Measurements from ENCODE around the gene LYPD3. TPM values are rescaled to one million over a fixed set of nuclear protein-coding genes. Genes with fewer than 3 reads are reported as not detected.

Gene LYPD3
- total and polyA plus RNA-seq, 2 experiments from 2014 or later = 3.3 to 4.6 TPM

DNA sequence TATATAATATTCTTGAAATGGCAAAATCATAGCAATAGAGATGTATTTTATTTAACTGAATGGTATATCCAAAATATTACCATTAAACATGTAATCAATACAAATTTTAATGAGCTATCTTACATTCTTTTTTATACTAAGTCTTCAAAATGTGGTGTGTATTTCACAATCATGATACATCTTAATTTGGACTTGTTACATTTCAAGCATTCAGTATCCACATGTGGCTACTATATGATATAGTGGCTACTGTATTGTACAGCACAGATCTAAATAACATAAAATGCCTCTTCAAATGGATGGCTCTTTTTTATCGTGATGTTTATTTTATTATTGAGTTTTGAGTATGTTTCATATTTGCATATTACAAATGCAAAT lies 42.7 kb downstream of the LYPD3 start (continued):
- TF ChIP-seq, protein P1, sequence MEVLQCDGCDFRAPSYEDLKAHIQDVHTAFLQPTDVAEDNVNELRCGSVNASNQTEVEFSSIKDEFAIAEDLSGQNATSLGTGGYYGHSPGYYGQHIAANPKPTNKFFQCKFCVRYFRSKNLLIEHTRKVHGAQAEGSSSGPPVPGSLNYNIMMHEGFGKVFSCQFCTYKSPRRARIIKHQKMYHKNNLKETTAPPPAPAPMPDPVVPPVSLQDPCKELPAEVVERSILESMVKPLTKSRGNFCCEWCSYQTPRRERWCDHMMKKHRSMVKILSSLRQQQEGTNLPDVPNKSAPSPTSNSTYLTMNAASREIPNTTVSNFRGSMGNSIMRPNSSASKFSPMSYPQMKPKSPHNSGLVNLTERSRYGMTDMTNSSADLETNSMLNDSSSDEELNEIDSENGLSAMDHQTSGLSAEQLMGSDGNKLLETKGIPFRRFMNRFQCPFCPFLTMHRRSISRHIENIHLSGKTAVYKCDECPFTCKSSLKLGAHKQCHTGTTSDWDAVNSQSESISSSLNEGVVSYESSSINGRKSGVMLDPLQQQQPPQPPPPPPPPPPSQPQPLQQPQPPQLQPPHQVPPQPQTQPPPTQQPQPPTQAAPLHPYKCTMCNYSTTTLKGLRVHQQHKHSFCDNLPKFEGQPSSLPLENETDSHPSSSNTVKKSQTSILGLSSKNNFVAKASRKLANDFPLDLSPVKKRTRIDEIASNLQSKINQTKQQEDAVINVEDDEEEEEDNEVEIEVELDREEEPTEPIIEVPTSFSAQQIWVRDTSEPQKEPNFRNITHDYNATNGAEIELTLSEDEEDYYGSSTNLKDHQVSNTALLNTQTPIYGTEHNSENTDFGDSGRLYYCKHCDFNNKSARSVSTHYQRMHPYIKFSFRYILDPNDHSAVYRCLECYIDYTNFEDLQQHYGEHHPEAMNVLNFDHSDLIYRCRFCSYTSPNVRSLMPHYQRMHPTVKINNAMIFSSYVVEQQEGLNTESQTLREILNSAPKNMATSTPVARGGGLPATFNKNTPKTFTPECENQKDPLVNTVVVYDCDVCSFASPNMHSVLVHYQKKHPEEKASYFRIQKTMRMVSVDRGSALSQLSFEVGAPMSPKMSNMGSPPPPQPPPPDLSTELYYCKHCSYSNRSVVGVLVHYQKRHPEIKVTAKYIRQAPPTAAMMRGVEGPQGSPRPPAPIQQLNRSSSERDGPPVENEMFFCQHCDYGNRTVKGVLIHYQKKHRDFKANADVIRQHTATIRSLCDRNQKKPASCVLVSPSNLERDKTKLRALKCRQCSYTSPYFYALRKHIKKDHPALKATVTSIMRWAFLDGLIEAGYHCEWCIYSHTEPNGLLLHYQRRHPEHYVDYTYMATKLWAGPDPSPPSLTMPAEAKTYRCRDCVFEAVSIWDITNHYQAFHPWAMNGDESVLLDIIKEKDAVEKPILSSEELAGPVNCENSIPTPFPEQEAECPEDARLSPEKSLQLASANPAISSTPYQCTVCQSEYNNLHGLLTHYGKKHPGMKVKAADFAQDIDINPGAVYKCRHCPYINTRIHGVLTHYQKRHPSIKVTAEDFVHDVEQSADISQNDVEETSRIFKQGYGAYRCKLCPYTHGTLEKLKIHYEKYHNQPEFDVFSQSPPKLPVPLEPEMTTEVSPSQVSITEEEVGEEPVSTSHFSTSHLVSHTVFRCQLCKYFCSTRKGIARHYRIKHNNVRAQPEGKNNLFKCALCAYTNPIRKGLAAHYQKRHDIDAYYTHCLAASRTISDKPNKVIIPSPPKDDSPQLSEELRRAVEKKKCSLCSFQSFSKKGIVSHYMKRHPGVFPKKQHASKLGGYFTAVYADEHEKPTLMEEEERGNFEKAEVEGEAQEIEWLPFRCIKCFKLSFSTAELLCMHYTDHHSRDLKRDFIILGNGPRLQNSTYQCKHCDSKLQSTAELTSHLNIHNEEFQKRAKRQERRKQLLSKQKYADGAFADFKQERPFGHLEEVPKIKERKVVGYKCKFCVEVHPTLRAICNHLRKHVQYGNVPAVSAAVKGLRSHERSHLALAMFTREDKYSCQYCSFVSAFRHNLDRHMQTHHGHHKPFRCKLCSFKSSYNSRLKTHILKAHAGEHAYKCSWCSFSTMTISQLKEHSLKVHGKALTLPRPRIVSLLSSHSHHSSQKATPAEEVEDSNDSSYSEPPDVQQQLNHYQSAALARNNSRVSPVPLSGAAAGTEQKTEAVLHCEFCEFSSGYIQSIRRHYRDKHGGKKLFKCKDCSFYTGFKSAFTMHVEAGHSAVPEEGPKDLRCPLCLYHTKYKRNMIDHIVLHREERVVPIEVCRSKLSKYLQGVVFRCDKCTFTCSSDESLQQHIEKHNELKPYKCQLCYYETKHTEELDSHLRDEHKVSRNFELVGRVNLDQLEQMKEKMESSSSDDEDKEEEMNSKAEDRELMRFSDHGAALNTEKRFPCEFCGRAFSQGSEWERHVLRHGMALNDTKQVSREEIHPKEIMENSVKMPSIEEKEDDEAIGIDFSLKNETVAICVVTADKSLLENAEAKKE (CRISPR knock-in tag; IDR thresholded peaks at IDR 0.05) = no peak
- TF ChIP-seq ZNF331 (CRISPR knock-in tag; IDR thresholded peaks at IDR 0.05; ENCODE audit: low read depth) (no peak), POLR2AphosphoS5 (IDR thresholded peaks at IDR 0.05; ENCODE audit: low read depth) (no peak), ETS1 (IDR thresholded peaks at IDR 0.05) (no peak), EZH2phosphoT487 (IDR thresholded peaks at IDR 0.05; ENCODE audit: unreplicated experiment) (no peak), EZH2 (IDR thresholded peaks at IDR 0.05; ENCODE audit: low read depth, unreplicated experiment) (no peak), NANOG (IDR thresholded peaks at IDR 0.05; ENCODE audit: borderline replicate concordance) (no peak), CREB1 (CRISPR knock-in tag; IDR thresholded peaks at IDR 0.05; ENCODE audit: low read depth) (no peak)
- TF ChIP-seq, protein P2, sequence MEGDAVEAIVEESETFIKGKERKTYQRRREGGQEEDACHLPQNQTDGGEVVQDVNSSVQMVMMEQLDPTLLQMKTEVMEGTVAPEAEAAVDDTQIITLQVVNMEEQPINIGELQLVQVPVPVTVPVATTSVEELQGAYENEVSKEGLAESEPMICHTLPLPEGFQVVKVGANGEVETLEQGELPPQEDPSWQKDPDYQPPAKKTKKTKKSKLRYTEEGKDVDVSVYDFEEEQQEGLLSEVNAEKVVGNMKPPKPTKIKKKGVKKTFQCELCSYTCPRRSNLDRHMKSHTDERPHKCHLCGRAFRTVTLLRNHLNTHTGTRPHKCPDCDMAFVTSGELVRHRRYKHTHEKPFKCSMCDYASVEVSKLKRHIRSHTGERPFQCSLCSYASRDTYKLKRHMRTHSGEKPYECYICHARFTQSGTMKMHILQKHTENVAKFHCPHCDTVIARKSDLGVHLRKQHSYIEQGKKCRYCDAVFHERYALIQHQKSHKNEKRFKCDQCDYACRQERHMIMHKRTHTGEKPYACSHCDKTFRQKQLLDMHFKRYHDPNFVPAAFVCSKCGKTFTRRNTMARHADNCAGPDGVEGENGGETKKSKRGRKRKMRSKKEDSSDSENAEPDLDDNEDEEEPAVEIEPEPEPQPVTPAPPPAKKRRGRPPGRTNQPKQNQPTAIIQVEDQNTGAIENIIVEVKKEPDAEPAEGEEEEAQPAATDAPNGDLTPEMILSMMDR (conservative IDR thresholded peaks at IDR 0.05; ENCODE audit: low read depth in 2 of 2) = no peak
